Lower lobe of right lung (tissue), 2 donors: Measurements from ENCODE around the gene PAX6. TPM values are rescaled to one million over a fixed set of nuclear protein-coding genes. Genes with fewer than 3 reads are reported as not detected.
A peak's percentile ranks its signal among the peaks of the same experiment; 100 is the strongest.

Experiments used
- ATAC-seq, 2 donors: fragments of 200-7000 bp; cut with Tn5 transposase; one replicate each; pipeline ENCODE4 v1.9.1; 2020 to 2022; ENCODE audit warnings: mild to moderate bottlenecking in 2 of 2, moderate library complexity in 2 of 2
- DNase-seq: peaks from one replicate; pipeline ENCODE4 v3.0.0-alpha.2; 2020
- H3K27ac ChIP-seq: fragments of 200-600 bp; one replicate; pipeline ENCODE4 v1.8.0; 2022
- H3K27me3 ChIP-seq: fragments of 200-600 bp; one replicate; pipeline ENCODE4 v1.8.0; 2022; ENCODE audit warnings: low read depth
- H3K36me3 ChIP-seq: fragments of 200-600 bp; one replicate; pipeline ENCODE4 v1.8.0; 2022; ENCODE audit warnings: mild to moderate bottlenecking
- H3K4me1 ChIP-seq: fragments of 200-600 bp; one replicate; pipeline ENCODE4 v1.8.0; 2022
- H3K4me3 ChIP-seq: fragments of 200-600 bp; one replicate; pipeline ENCODE4 v1.8.0; 2022; ENCODE audit warnings: mild to moderate bottlenecking
- H3K9me3 ChIP-seq: fragments of 200-600 bp; one replicate; pipeline ENCODE4 v1.8.0; 2022
- intact Hi-C: fragments of 100-400 bp; cut with DNase I; formaldehyde crosslinking; loops from one replicate; pipeline ENCODE4 v1.11.0; 2022
- total RNA-seq: library from RNA; stranded (reverse); fragmentation: NEBNext Ultra II Directional; extraction: Animal tissue kit (Norgen Biotek cat#: 25700); gene quantifications from one replicate; pipeline ENCODE4 v1.2.1, GENCODE V29; 2021
- TF ChIP-seq, protein P1 (sequence below): fragments of 200-600 bp; IDR thresholded peaks from one replicate; pipeline ENCODE4 v1.8.0; 2022; ENCODE audit warnings: antibody characterized with exemption, mild to moderate bottlenecking
- donor health status: DM: no; HTN: yes; CAD: no; lungs with severe emphysema.

PAX6 gene
- total RNA-seq, 1 donor from 2014 or later: not detected

GRCh38 chr11:31815711-31816467 lies 4.8 kb upstream of the PAX6 start:
- intact Hi-C loops: no loop called here
- peaks cover 69% of the 10 kb centered on the region for H3K4me1 ChIP-seq
- H3K27ac ChIP-seq: no peak overlapping the region
- peaks cover 97% of the 10 kb centered on the region for H3K27me3 ChIP-seq
- ATAC-seq (no peak), DNase-seq (no peak)
- H3K36me3 ChIP-seq: no peaks in the 10 kb centered on the region
- H3K4me3 ChIP-seq: peak overlapping the region; percentile 30
- TF ChIP-seq, protein P1, sequence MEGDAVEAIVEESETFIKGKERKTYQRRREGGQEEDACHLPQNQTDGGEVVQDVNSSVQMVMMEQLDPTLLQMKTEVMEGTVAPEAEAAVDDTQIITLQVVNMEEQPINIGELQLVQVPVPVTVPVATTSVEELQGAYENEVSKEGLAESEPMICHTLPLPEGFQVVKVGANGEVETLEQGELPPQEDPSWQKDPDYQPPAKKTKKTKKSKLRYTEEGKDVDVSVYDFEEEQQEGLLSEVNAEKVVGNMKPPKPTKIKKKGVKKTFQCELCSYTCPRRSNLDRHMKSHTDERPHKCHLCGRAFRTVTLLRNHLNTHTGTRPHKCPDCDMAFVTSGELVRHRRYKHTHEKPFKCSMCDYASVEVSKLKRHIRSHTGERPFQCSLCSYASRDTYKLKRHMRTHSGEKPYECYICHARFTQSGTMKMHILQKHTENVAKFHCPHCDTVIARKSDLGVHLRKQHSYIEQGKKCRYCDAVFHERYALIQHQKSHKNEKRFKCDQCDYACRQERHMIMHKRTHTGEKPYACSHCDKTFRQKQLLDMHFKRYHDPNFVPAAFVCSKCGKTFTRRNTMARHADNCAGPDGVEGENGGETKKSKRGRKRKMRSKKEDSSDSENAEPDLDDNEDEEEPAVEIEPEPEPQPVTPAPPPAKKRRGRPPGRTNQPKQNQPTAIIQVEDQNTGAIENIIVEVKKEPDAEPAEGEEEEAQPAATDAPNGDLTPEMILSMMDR: no peak
- H3K9me3 ChIP-seq: no peaks in the 10 kb centered on the region

DNA sequence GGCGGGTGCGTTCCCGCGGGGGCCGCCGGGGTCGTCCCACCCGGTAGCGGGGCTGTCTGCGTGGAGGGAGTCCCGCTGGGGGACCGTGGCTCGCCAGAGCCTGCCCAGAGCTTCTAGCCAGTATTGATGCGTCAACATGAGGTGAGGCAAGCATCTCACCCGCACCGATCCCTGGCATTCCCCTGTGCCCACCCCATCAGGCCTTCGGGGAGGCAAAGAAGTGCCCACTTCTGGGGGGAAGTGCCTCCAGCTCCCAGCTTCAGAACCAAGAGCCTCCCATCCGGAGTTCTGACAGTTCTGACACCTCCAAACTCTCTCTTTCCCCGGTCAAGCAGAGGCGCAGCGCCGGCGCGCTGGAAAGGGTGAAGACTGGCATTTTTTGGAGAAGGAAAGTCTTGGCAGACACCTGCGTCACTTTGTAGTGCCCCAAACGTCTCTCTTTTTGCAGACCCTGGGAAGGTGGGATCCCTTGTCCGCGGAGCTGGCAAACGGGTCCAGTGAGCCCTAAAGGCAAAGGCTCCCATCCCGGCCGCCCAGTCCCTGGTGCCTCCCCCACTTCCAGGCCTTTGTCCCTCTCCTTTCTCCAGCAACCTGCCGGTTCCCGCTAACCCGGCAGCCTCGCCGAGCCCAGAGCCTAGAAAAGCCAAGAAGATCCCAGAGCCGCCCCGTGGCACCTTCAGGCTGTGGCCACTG lies 3.2 kb upstream of the PAX6 start:
- Histone ChIP-seq H3K27me3 (peaks cover 97% of the 10 kb centered on the region), H3K4me1 (peaks cover 83% of the 10 kb centered on the region)

GRCh38 chr11:31813391-31814175 lies 2.5 kb upstream of the PAX6 start:
- peaks cover 83% of the 10 kb centered on the region for H3K4me1 ChIP-seq
- no peak for DNase-seq
- no peak overlapping the region for H3K27ac ChIP-seq
- no peaks in the 10 kb centered on the region for H3K9me3 ChIP-seq
- peak overlapping the region; percentile 58 for H3K4me3 ChIP-seq
- intact Hi-C loops: no loop called here
- no peaks in the 10 kb centered on the region for H3K36me3 ChIP-seq
- peaks cover 97% of the 10 kb centered on the region for H3K27me3 ChIP-seq
- TF ChIP-seq, protein P1: no peak
- ATAC-seq: no peak

More for the DNA sequence above, 3.2 kb upstream of the PAX6 start:
- Histone ChIP-seq H3K9me3 (no peaks in the 10 kb centered on the region), H3K27ac (no peak overlapping the region), H3K36me3 (no peaks in the 10 kb centered on the region), H3K4me3 (peak overlapping the region; percentile 58)
- TF ChIP-seq, protein P1: no peak
- intact Hi-C loops: no loop called here
- no peak for ATAC-seq
- no peak for DNase-seq

DNA sequence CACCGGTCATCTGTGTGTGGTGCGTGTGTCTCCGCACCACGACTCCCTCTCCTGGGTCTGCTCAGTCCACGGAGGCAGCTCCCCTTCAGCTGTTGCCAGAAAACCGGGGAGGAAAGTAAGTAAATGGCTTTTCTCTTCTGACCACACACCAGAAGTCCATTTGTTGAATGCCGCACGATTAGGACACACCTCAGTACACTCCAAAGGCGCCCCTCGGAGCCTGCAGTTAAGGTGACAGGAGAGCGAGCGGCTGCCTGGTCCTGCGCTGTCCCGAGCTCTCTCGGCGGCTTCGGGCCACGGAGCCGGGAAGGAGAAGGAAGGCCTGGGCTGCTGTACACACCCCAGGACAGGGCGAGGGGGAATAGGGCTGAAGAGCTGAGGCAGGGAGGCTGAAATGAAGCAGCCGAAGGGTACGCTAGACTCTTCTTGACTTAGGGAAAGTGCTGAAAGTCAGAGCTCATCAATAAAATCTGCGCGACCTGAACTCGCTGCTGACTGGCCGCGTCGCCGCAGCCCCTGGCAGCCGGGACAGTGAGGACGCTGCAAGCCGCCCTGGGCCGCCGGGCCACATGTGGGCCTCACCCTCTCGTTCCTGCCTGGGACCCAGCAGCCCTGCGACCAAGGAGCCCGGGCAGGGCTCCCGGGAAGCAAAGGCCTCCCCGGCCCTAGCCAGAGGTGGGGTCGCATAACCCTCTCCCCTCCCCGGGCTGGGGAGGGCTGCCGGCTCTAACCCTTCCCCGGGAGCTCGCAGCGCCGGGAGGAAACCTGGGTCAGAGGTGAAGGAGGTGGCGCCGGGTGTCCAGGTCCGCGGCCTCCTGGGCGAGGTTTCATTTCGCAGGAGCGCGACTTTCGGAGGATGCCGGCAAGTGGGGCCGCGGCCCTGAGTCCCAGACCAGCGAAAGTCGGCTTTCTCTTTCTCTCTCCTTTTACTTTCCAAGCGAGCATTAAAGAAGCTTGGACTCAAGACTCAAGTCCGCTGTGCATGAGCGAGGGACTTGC lies 1.6 kb upstream of the PAX6 start:
- ATAC-seq (peak; percentile 16 to 47), DNase-seq (no peak)
- peak overlapping the region; percentile 58 for H3K4me3 ChIP-seq
- no peaks in the 10 kb centered on the region for H3K36me3 ChIP-seq
- H3K4me1 ChIP-seq: peaks cover 75% of the 10 kb centered on the region
- intact Hi-C loops: no loop called here
- H3K9me3 ChIP-seq: no peaks in the 10 kb centered on the region
- peaks cover 97% of the 10 kb centered on the region for H3K27me3 ChIP-seq
- TF ChIP-seq, protein P1: no peak
- no peak overlapping the region for H3K27ac ChIP-seq
